ENCODE data around the gene HBA2. TPM values are rescaled to one million over a fixed set of nuclear protein-coding genes. Genes with fewer than 3 reads are reported as not detected.
"Not testable (repeated sequence)": the region's sequence is repeated elsewhere in the genome, so short reads cannot be mapped to it uniquely, and the experiment has no call there.

The HBA2 gene
- total RNA-seq, 1 experiment from 2014 or later, result not detected

- not testable (repeated sequence) for H3K4me3 ChIP-seq, H3K9me3 ChIP-seq, H3K27me3 ChIP-seq, DNase-seq
- peaks cover 81% of the 10 kb centered on the region for H3K36me3 ChIP-seq
These were observed 31.4 kb downstream of the HBA2 start for GRCh38 chr16:204046-204445.

GRCh38 chr16:209359-209758 lies 36.7 kb downstream of the HBA2 start:
- not testable (repeated sequence) for H3K27me3 ChIP-seq, DNase-seq, H3K9me3 ChIP-seq, H3K4me3 ChIP-seq
- H3K36me3 ChIP-seq, result peaks cover 83% of the 10 kb centered on the region

- peaks cover 77% of the 10 kb centered on the region for H3K36me3 ChIP-seq
- H3K4me3 ChIP-seq, result not testable (repeated sequence)
These were observed 39.0 kb downstream of the HBA2 start for GRCh38 chr16:211631-212180.

GRCh38 chr16:212999-213398 lies 40.3 kb downstream of the HBA2 start:
- no peak overlapping the region for H3K4me3 ChIP-seq
- H3K9me3 ChIP-seq, result no peaks in the 10 kb centered on the region
- peaks cover 77% of the 10 kb centered on the region for H3K36me3 ChIP-seq
- no peaks in the 10 kb centered on the region for H3K27me3 ChIP-seq
- DNase-seq, result no peak

More at GRCh38 chr16:211631-212180, 39.0 kb downstream of the HBA2 start:
- not testable (repeated sequence) for DNase-seq, H3K27me3 ChIP-seq, H3K9me3 ChIP-seq

- no peak for DNase-seq
- no peaks in the 10 kb centered on the region for H3K27me3 ChIP-seq
- H3K4me3 ChIP-seq, result no peak overlapping the region
- H3K9me3 ChIP-seq, result no peaks in the 10 kb centered on the region
- H3K36me3 ChIP-seq, result peaks cover 84% of the 10 kb centered on the region
These were observed 47.3 kb downstream of the HBA2 start for GRCh38 chr16:220021-220420.

Other genes starting within 250 kb of the HBA2 start
- gene POLR3K, start 119.3 kb upstream of the HBA2 start, total RNA-seq (2014; rRNA removed; shearing (Covaris generic); ENCODE audit: low replicate concordance), result 16.4 and 25.5 TPM in 2 replicates
- gene SNRNP25, start 119.0 kb upstream of the HBA2 start, total RNA-seq (2014; rRNA removed; shearing (Covaris generic); ENCODE audit: low replicate concordance), result 33.1 and 87.8 TPM in 2 replicates
- gene RHBDF1, start 100.2 kb upstream of the HBA2 start, total RNA-seq (2014; rRNA removed; shearing (Covaris generic); ENCODE audit: low replicate concordance), result 4.2 and 12.0 TPM in 2 replicates
- 126 and 258 TPM in 2 replicates for gene MPG, start 94.7 kb upstream of the HBA2 start, total RNA-seq (2014; rRNA removed; shearing (Covaris generic); ENCODE audit: low replicate concordance)
- gene NPRL3, start 34.2 kb upstream of the HBA2 start, total RNA-seq (2014; rRNA removed; shearing (Covaris generic); ENCODE audit: low replicate concordance), result 9.6 and 18.2 TPM in 2 replicates
- gene HBZ, start 20.2 kb upstream of the HBA2 start, total RNA-seq (2014; rRNA removed; shearing (Covaris generic); ENCODE audit: low replicate concordance), result not detected in 2 replicates
- not detected in 2 replicates for gene HBM, start 6.9 kb upstream of the HBA2 start, total RNA-seq (2014; rRNA removed; shearing (Covaris generic); ENCODE audit: low replicate concordance)
- gene HBA1, start 3.8 kb downstream of the HBA2 start, total RNA-seq (2014; rRNA removed; shearing (Covaris generic); ENCODE audit: low replicate concordance), result not detected in 2 replicates
- not detected in 2 replicates for gene HBQ1, start 7.6 kb downstream of the HBA2 start, total RNA-seq (2014; rRNA removed; shearing (Covaris generic); ENCODE audit: low replicate concordance)
- gene LUC7L, start 56.6 kb downstream of the HBA2 start, total RNA-seq (2014; rRNA removed; shearing (Covaris generic); ENCODE audit: low replicate concordance), result 45.1 and 58.4 TPM in 2 replicates
- 65.6 and 106 TPM in 2 replicates for gene FAM234A, start 61.9 kb downstream of the HBA2 start, total RNA-seq (2014; rRNA removed; shearing (Covaris generic); ENCODE audit: low replicate concordance)
- gene RGS11, start 103.1 kb downstream of the HBA2 start, total RNA-seq (2014; rRNA removed; shearing (Covaris generic); ENCODE audit: low replicate concordance), result not detected in 2 replicates
- gene ARHGDIG, start 107.7 kb downstream of the HBA2 start, total RNA-seq (2014; rRNA removed; shearing (Covaris generic); ENCODE audit: low replicate concordance), result 5.9 TPM in 1 of 2 replicates, not detected in the other
- gene PDIA2, start 110.3 kb downstream of the HBA2 start, total RNA-seq (2014; rRNA removed; shearing (Covaris generic); ENCODE audit: low replicate concordance), result 3.1 TPM in 1 of 2 replicates, not detected in the other
- gene AXIN1, start 179.8 kb downstream of the HBA2 start, total RNA-seq (2014; rRNA removed; shearing (Covaris generic); ENCODE audit: low replicate concordance), result 46.9 and 48.3 TPM in 2 replicates
- gene MRPL28, start 197.7 kb downstream of the HBA2 start, total RNA-seq (2014; rRNA removed; shearing (Covaris generic); ENCODE audit: low replicate concordance), result 172 and 192 TPM in 2 replicates
- 34.2 and 35.5 TPM in 2 replicates for gene PGAP6, start 209.1 kb downstream of the HBA2 start, total RNA-seq (2014; rRNA removed; shearing (Covaris generic); ENCODE audit: low replicate concordance)
- gene NME4, start 224.3 kb downstream of the HBA2 start, total RNA-seq (2014; rRNA removed; shearing (Covaris generic); ENCODE audit: low replicate concordance), result 188 and 350 TPM in 2 replicates
- 31.6 and 37.1 TPM in 2 replicates for gene DECR2, start 229.0 kb downstream of the HBA2 start, total RNA-seq (2014; rRNA removed; shearing (Covaris generic); ENCODE audit: low replicate concordance)

Data from MG63 (cell line).